Uterine smooth muscle cell (primary cell): ENCODE data around the gene CHSY1. TPM values are rescaled to one million over a fixed set of nuclear protein-coding genes. Genes with fewer than 3 reads are reported as not detected.

Source experiments
- total RNA-seq: library from RNA; depleted of rRNA; stranded (reverse); fragments of >200 nt; gene quantifications from 2 replicates; pipeline ENCODE4 v1.2.3, GENCODE V29; 2014

Gene CHSY1
- total RNA-seq: 32.1 and 34.0 TPM in 2 replicates

GRCh38 chr15:101251830-101252820 is at the start of gene CHSY1:
Gene CHSY1 (minus strand): TSS chr15:101252048. CDS start chr15:101251456, 592 bp downstream.

GRCh38 chr15:101294731-101295606 is 43.1 kb upstream of the CHSY1 start, which contains the start of gene SNRPA1:
Gene SNRPA1 (minus strand): TSS chr15:101295248. CDS start chr15:101295178, 70 bp downstream.

GRCh38 chr15:101277038-101277822 is 25.4 kb upstream of the CHSY1 start, which contains the start of gene SELENOS:
Gene SELENOS (minus strand): TSS chr15:101277485. CDS start chr15:101277417, 68 bp downstream.

Other genes starting within 250 kb of the CHSY1 start
- 99.5 and 114 TPM in 2 replicates for gene SELENOS, start 25.4 kb upstream of the CHSY1 start, total RNA-seq
- gene SNRPA1, start 43.2 kb upstream of the CHSY1 start, total RNA-seq: 18.4 and 36.4 TPM in 2 replicates
- gene PCSK6, start 237.7 kb upstream of the CHSY1 start, total RNA-seq: 0.44 and 1.2 TPM in 2 replicates